Measurements from ENCODE around the gene TGIF2.

GRCh38 chr20:36548704-36549627 lies 24.4 kb upstream of the TGIF2 start:
- TF ChIP-seq CTCF (IDR thresholded peaks at IDR 0.05; ENCODE audit: low read depth, low read length) = no peak
- no peak for TF ChIP-seq EZH2phosphoT487 (IDR thresholded peaks at IDR 0.05; ENCODE audit: low read depth)
